ENCODE measurements around the gene TBC1D28. TPM values are rescaled to one million over a fixed set of nuclear protein-coding genes. Genes with fewer than 3 reads are reported as not detected.

The TBC1D28 gene
- not detected in 2 replicates for total RNA-seq

DNA sequence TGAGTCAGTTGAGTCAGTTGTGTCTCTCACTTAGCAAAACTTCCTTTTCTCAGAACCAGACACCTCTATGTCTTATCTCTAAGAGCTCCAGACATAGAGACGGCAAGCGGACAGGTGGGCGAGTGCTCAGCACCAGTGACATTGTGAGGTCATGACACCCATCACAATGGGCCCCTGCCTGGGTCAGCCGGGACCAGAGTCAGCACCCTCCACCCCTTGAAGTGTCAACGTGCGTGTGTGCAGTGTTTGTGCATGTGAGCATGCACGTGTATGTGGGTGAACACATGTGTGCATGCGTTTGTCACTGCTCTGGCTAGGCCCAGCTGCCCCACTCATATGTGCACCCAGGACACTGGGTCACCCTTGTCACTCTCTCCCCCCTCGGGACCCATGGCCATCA is at the start of gene TBC1D28:
Gene TBC1D28 (minus strand): TSS at position 101 of the 400 bp plus-strand sequence. CDS start 3,039 bp downstream, outside the sequence.

DNA sequence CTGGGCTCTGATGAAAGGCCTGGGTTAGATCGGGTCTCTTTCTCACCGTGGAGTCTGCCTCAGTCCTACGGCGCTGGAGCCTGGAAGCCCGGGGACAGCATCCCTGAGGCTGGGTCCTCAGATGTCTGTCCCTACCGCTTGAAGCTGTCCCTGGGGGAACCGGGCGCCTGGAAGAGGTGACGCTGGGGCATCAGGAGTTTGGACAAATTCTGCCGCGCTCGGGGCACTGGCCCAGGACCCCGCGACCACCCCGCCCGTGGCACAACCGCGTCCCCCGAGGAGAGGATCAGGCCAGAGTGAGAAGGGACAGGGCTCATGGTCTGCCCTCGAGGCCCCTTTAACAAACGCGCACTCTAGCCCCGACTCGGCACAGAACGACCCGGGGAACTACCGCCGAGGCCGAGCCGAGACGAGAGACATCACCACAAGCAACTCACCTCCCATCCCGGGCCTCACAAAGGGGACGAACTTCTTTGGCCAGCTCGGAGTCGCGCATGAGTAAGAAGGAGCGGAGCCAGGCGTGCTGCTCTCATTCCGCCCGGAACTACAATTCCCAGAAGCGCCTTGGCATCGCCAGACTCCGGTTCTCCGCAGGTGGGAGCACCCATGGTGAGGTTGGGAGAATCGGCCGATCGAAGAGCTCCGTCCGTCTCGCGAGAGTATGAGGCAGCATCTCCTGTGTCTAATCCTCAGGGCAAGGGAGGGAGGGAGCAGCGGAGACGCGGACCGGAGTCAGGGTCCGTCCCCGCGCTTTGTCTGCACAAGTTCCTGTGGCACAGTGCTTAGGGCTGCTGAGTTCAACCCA is 37.8 kb upstream of the TBC1D28 start, which contains the start of gene FOXO3B:
Gene FOXO3B (minus strand): TSS at position 548 of the 805 bp plus-strand sequence. CDS start 663 bp downstream, outside the sequence.

Other genes with a start within 250 kb of the TBC1D28 start
- gene LGALS9C, start 167.6 kb downstream of the TBC1D28 start, total RNA-seq = 1.2 TPM in 1 of 2 replicates, not detected in the other
- 1.7 and 3.4 TPM in 2 replicates for gene FOXO3B, start 37.9 kb upstream of the TBC1D28 start, total RNA-seq
- gene FBXW10, start 99.7 kb upstream of the TBC1D28 start, total RNA-seq = under 0.01 and 0.21 TPM in 2 replicates
- gene TVP23B, start 136.8 kb upstream of the TBC1D28 start, total RNA-seq = 123 and 129 TPM in 2 replicates
- 36.9 and 37.1 TPM in 2 replicates for gene PRPSAP2, start 213.7 kb upstream of the TBC1D28 start, total RNA-seq